AG09309 (cell line): ENCODE results near the gene ESM1.

Source experiments
- DNase-seq: peaks from one replicate; pipeline ENCODE4 v3.0.0-alpha.2; 2010; ENCODE audit warnings: low read depth
- H3K4me3 ChIP-seq: 2 replicates; pipeline ENCODE4 v1.5.1; 2011; ENCODE audit warnings: mild to moderate bottlenecking, low read depth, low read length, moderate library complexity; ENCODE audit not compliant: control insufficient read depth
- CTCF ChIP-seq: IDR thresholded peaks from 2 replicates; pipeline ENCODE4 v1.5.1; 2011; ENCODE audit warnings: mild to moderate bottlenecking, low read depth, low read length, inconsistent platforms; ENCODE audit not compliant: insufficient read depth, control insufficient read depth; ENCODE audit errors: missing control alignments

The ESM1 gene

GRCh38 chr5:54944364-54944763 is 41.0 kb downstream of the ESM1 start:
- TF ChIP-seq CTCF, result peak; percentile 58
- H3K4me3 ChIP-seq, result no peak overlapping the region
- DNase-seq, result no peak

- no peak overlapping the region for H3K4me3 ChIP-seq
- TF ChIP-seq CTCF, result no peak
- DNase-seq, result no peak
Measured at GRCh38 chr5:54942064-54942778, 43.2 kb downstream of the ESM1 start.

- no peak for TF ChIP-seq CTCF
- H3K4me3 ChIP-seq, result no peak overlapping the region
- DNase-seq, result no peak
Measured at GRCh38 chr5:54936201-54936600, 49.2 kb downstream of the ESM1 start.

- no peak overlapping the region for H3K4me3 ChIP-seq
- DNase-seq, result no peak
- no peak for TF ChIP-seq CTCF
Measured at GRCh38 chr5:54932789-54933188, 52.6 kb downstream of the ESM1 start.

GRCh38 chr5:54930736-54931135 is 54.7 kb downstream of the ESM1 start:
- DNase-seq, result no peak
- no peak for TF ChIP-seq CTCF
- H3K4me3 ChIP-seq, result no peak overlapping the region
